HepG2 (cell line): Measurements from ENCODE around the gene SLC23A3. TPM values are rescaled to one million over a fixed set of nuclear protein-coding genes. Genes with fewer than 3 reads are reported as not detected.

Source experiments
- ATAC-seq: fragments of 200-7000 bp; cut with Tn5 transposase; 3 replicates; pipeline ENCODE4 v1.9.1; 2020; ENCODE audit warnings: mild to moderate bottlenecking, moderate library complexity
- BruUV-seq: library from RNA; stranded (reverse); fragments of 400-500 nt; replicated peaks from 2 replicates; lab custom pipeline; 2021; lab: Mats Ljungman, UMichigan
- CTCF ChIA-PET: fragments of 300-600 bp; formaldehyde crosslinking; extraction: SDS; loops from one replicate; lab custom pipeline; 2021; ENCODE audit warnings: low total read pairs, inconsistent platforms, low intra/inter-chr PET ratio; lab: Yijun Ruan, JAX
- POLR2A ChIA-PET: fragments of 350-600 bp; sonication (Branson Sonifier 250); formaldehyde crosslinking; loops from one replicate; lab custom pipeline; 2020; ENCODE audit warnings: antibody characterized with exemption, inconsistent platforms; lab: Yijun Ruan, JAX
- DNase-seq: peaks from one replicate; pipeline ENCODE4 v3.0.0-alpha.2; 2015; ENCODE audit warnings: low spot score
- FAIRE-seq: peaks from 3 replicates; lab custom pipeline; 2011; peaks lifted over from hg19 to GRCh38; lab: Jason Lieb, UNC
- H2AFZ ChIP-seq: one replicate; pipeline ENCODE4 v1.6.1; 2011; ENCODE audit warnings: low read length, inconsistent platforms
- H3K27ac ChIP-seq: fragments of 300-600 bp; 3 replicates; pipeline ENCODE4 v1.8.0; 2011; ENCODE audit warnings: mixed run types, mild to moderate bottlenecking, mixed read lengths, low read length, inconsistent platforms; ENCODE audit not compliant: insufficient read depth; ENCODE audit errors: extremely low read length
- H3K27me3 ChIP-seq, 2 experiments: fragments of 200-600 bp in 1 of 2; 2 replicates in 1 of 2; 3 replicates in 1 of 2; pipeline versions ENCODE4 v1.6.0 to v1.8.0; 2011; ENCODE audit warnings: low read length in 2 of 2, mild to moderate bottlenecking in 2 of 2, moderate library complexity in 2 of 2, inconsistent platforms in 1 of 2; ENCODE audit not compliant: insufficient read depth in 2 of 2, control insufficient read depth in 1 of 2
- H3K36me3 ChIP-seq, 2 experiments: fragments of 200-600 bp in 1 of 2; replicated peaks in 1 of 2; 2 replicates in 1 of 2; 3 replicates in 1 of 2; pipeline versions ENCODE4 v1.5.1 to v1.8.0; 2011; ENCODE audit warnings: low read length in 2 of 2, inconsistent platforms in 1 of 2; ENCODE audit not compliant: insufficient read depth in 2 of 2, control insufficient read depth in 1 of 2
- H3K4me1 ChIP-seq: 2 replicates; pipeline ENCODE4 v1.5.1; 2012; ENCODE audit warnings: low read length, inconsistent platforms; ENCODE audit not compliant: insufficient read depth
- H3K4me2 ChIP-seq: 2 replicates; pipeline ENCODE4 v1.6.0; 2011; ENCODE audit warnings: low read depth, low read length, inconsistent platforms
- H3K4me3 ChIP-seq, 3 experiments: fragments of 200-600 bp in 1 of 3; sonication (generic), shearing (Covaris generic) in 1 of 3; replicated peaks in 1 of 3; 2 replicates each; pipeline ENCODE4 v1.5.1; 2011 to 2016; ENCODE audit warnings: low read length in 3 of 3, inconsistent platforms in 2 of 3, low read depth in 2 of 3, mild to moderate bottlenecking in 2 of 3, control low read depth in 1 of 3, mixed read lengths in 1 of 3; ENCODE audit not compliant: insufficient read depth in 1 of 3
- H3K79me2 ChIP-seq: one replicate; pipeline ENCODE4 v1.6.1; 2011; ENCODE audit warnings: low read length, inconsistent platforms; ENCODE audit not compliant: insufficient read depth
- H3K9ac ChIP-seq: 2 replicates; pipeline ENCODE4 v1.6.0; 2011; ENCODE audit warnings: mild to moderate bottlenecking, low read depth, low read length, inconsistent platforms; ENCODE audit not compliant: insufficient read depth
- H3K9me3 ChIP-seq: 2 replicates; pipeline ENCODE4 v1.5.1; 2012; ENCODE audit warnings: mild to moderate bottlenecking, low read length
- H4K20me1 ChIP-seq: 2 replicates; pipeline ENCODE4 v1.6.0; 2011; ENCODE audit warnings: inconsistent platforms, mild to moderate bottlenecking, low read length, moderate library complexity; ENCODE audit not compliant: insufficient read depth
- MEF2D ChIP-seq: sonication (generic); formaldehyde crosslinking; IDR thresholded peaks from 2 replicates; pipeline ENCODE4 v1.5.1; 2020; ENCODE audit warnings: mild to moderate bottlenecking, missing genetic modification reagents
- SP4 ChIP-seq: sonication (generic); formaldehyde crosslinking; IDR thresholded peaks from 2 replicates; pipeline ENCODE4 v1.8.1; 2023; ENCODE audit warnings: mild to moderate bottlenecking, missing genetic modification reagents
- ZNF451 ChIP-seq: sonication (generic); formaldehyde crosslinking; IDR thresholded peaks from 2 replicates; pipeline ENCODE4 v1.5.0; 2020; ENCODE audit warnings: mild to moderate bottlenecking, missing genetic modification reagents
- ZNF547 ChIP-seq: sonication (generic); formaldehyde crosslinking; IDR thresholded peaks from 2 replicates; pipeline ENCODE4 v1.5.1; 2020; ENCODE audit warnings: mild to moderate bottlenecking, missing genetic modification reagents
- ZNF563 ChIP-seq: sonication (generic); formaldehyde crosslinking; IDR thresholded peaks from 2 replicates; pipeline ENCODE4 v1.8.0; 2022; ENCODE audit warnings: mild to moderate bottlenecking, moderate library complexity, missing genetic modification reagents
- ZNF746 ChIP-seq: sonication (generic); formaldehyde crosslinking; IDR thresholded peaks from 2 replicates; pipeline ENCODE4 v1.8.0; 2022; ENCODE audit warnings: mild to moderate bottlenecking, missing genetic modification reagents
- ZNF878 ChIP-seq: sonication (generic); formaldehyde crosslinking; IDR thresholded peaks from 2 replicates; pipeline ENCODE4 v1.8.1; 2023; ENCODE audit warnings: mild to moderate bottlenecking, missing genetic modification reagents, moderate library complexity
- ZNF883 ChIP-seq: sonication (generic); formaldehyde crosslinking; IDR thresholded peaks from 2 replicates; pipeline ENCODE4 v1.5.1; 2020; ENCODE audit warnings: mild to moderate bottlenecking, missing genetic modification reagents; ENCODE audit errors: not compliant biosample characterization
- ZSCAN29 ChIP-seq: sonication (generic); formaldehyde crosslinking; conservative IDR thresholded peaks from 2 replicates; pipeline ENCODE4 v1.4.0; 2020; ENCODE audit warnings: mild to moderate bottlenecking, missing genetic modification reagents
- WGBS: methylation state at CpG from one replicate; pipeline ENCODE4 v1.1.6; 2017; ENCODE audit warnings: low lambda C conversion rate; 5-methylcytosine and 5-hydroxymethylcytosine counted together
- in situ Hi-C: cut with HindIII; loops from 2 replicates; pipeline ENCODE4 v1.10.0; 2017; ENCODE audit warnings: low pct_unique_long_range_greater_than_20kb; ENCODE audit not compliant: extremely low pct_ligation_motif_present
- intact Hi-C: fragments of 100-400 bp; cut with micrococcal nuclease; formaldehyde crosslinking; loops from one replicate; pipeline ENCODE4 v1.10.0; 2022; ENCODE audit not compliant: unreplicated experiment
- polyA plus RNA-seq, 8 experiments: library from polyadenylated mRNA; depleted of rRNA in 3 of 8; stranded (reverse) in 7 of 8; unstranded in 1 of 8; fragments of >200 nt; fragmentation: Illumina TruSeq in 4 of 8; extraction: Trizol in 4 of 8; gene quantifications; 2 replicates each; pipeline versions ENCODE4 v1.2.1 to v1.2.3, GENCODE V29; 2011 to 2016; ENCODE audit warnings: low read depth in 4 of 8, missing spikeins in 1 of 8, mixed read lengths in 1 of 8; ENCODE audit not compliant: insufficient read depth in 1 of 8
- total RNA-seq, 5 experiments: library from RNA; depleted of rRNA; stranded (reverse); fragments of >200 nt; fragmentation: Illumina TruSeq; extraction: Trizol; gene quantifications; 2 replicates each; pipeline ENCODE4 v1.2.3, GENCODE V29; 2016; ENCODE audit warnings: low read depth in 1 of 5
- TF ChIP-seq, protein P1 (sequence below): sonication (generic); formaldehyde crosslinking; IDR thresholded peaks from 2 replicates; pipeline ENCODE4 v1.5.0; 2020; ENCODE audit warnings: mild to moderate bottlenecking, missing genetic modification reagents
- TF ChIP-seq, protein P2 (sequence below): sonication (generic); formaldehyde crosslinking; IDR thresholded peaks from 2 replicates; pipeline ENCODE4 v1.5.1; 2020; ENCODE audit warnings: mild to moderate bottlenecking, missing genetic modification reagents, moderate library complexity
- TF ChIP-seq, protein P3 (sequence below): sonication (generic); formaldehyde crosslinking; IDR thresholded peaks from 2 replicates; pipeline ENCODE4 v1.4.0; 2020; ENCODE audit warnings: mild to moderate bottlenecking, missing genetic modification reagents

The SLC23A3 gene
- total and polyA plus RNA-seq, 2 of the 13 experiments (the other 11 are each of a cell fraction or from before 2014, with no cell fraction given), result 0.38 to 0.78 TPM

DNA sequence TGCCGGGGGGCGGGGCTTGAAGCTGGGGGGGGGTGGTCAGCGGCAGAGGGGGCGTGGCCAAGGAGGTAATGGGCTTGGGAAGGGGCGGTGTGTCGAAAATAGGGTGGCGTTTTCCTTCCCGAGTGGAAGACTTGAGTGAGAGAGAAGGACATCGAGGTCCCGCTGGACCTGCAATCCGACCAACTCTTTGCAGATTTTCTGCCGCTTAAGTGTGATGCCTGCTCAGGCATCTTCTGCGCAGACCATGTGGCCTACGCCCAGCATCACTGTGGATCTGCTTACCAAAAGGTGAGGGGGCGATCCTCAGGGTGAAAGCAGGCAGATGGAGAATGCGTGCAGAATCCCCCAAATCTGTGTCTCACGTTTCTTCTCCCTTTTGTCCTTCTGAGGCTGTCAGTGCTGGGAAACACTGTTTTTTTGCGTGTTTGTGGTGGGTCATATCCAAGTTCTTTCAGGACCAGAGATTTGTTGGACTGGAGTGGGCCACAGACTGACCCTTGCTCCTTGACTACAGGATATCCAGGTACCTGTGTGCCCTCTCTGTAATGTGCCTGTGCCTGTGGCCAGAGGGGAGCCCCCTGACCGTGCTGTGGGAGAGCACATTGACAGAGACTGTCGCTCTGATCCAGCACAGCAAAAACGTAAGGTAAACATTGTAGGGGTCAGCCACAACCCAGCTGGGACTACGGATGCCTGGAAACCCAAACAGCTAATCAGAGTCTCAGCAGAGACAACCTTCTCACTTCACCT, 37.5 kb upstream of the SLC23A3 start (continued):
- no peak for TF ChIP-seq SP4 (CRISPR knock-in tag)

DNA sequence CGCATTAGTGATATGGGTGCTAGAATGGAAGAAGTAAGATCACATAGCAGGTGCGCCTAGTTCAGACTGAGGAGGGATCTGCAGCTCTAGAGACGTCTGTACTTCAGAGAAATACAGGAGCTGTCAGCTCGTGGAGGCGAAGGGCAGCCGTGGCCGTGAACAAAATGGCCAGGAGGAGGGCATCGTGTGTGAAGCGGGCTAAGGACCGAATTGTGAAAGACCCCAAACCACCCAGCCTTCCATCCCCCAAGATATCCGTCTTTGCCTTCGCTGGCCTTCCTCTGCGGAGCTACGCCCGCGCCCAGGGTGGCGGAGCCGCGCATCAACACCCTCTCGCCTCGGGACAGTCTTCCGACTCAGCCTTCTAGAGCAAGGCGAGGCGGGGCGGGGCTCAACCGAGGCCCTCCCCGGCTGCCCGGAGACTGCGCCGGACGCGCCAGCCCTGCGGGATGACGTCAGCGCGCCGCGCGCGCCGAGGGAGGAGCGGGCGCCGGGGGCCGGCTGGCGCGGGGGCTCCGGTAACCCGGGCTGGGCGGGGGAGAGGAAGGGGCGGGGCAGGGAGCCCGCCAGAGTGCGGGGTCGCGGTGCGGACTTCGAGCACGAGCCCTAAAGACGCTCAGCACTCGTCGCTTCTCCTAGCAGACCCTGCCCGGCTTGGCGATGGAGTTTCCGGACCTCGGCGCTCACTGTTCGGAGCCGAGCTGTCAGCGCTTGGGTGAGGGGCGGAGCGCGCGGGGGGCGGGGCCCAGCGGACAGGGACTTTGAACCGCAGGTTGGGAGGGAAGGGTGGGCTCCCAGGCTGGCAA, 36.7 kb upstream of the SLC23A3 start, which contains the start of gene ZFAND2B:
ZFAND2B (plus strand) TSS at position 455 of the 806 bp plus-strand sequence; CDS start at position 661, 206 bp downstream.
- DNase-seq (peak; percentile 86), FAIRE-seq (peak; percentile 28), ATAC-seq (peak; percentile 83)
- Histone ChIP-seq H2AFZ (no peak within 1 kb of the TSS), H3K9ac (peak within 1 kb of the TSS; percentile 86), H4K20me1 (no peaks in the 10 kb centered on the region), H3K79me2 (peaks cover 6% of the 10 kb centered on the region), H3K4me1 (peaks cover 54% of the 10 kb centered on the region), H3K4me3 (peak within 1 kb of the TSS; percentile 65 to 86 (median 74)), H3K36me3 (peaks cover 9 to 22% of the 10 kb centered on the region in 2 experiments), H3K9me3 (no peaks in the 10 kb centered on the region), H3K27me3 (no peaks in the 10 kb centered on the region; a peak in 1 of 5 replicates), H3K27ac (peak within 1 kb of the TSS; percentile 95), H3K4me2 (peak within 1 kb of the TSS; percentile 100)
- under 1% methylated on average over 69 of the region's 76 CpGs for WGBS
- no TSS peak for BruUV-seq
- ChIA-PET POLR2A (interaction anchor here (0.6 to 5.6 kb wide), 24 partner anchors 11 to 451 kb away, joined by 3 to 227 read pairs (median 7); partner anchors contain the start of genes ABCB6, ANKZF1, ATG9A and CNPPD1), CTCF (interaction anchor here (0.9 to 2.6 kb wide), 2 partner anchors 35 to 88 kb away, joined by 3 to 8 read pairs; no protein-coding TSS in a partner anchor)
- intact Hi-C loops (loop anchor here (1.0 kb wide), 2 partner anchors 14 to 23 kb away; partner anchors contain the start of genes ANKZF1 and ATG9A), in situ Hi-C loops (loop anchor here (5.0 kb wide), 1 partner anchor 34 kb away; the partner anchor contains the start of gene SLC23A3)
- TF ChIP-seq, protein P1, sequence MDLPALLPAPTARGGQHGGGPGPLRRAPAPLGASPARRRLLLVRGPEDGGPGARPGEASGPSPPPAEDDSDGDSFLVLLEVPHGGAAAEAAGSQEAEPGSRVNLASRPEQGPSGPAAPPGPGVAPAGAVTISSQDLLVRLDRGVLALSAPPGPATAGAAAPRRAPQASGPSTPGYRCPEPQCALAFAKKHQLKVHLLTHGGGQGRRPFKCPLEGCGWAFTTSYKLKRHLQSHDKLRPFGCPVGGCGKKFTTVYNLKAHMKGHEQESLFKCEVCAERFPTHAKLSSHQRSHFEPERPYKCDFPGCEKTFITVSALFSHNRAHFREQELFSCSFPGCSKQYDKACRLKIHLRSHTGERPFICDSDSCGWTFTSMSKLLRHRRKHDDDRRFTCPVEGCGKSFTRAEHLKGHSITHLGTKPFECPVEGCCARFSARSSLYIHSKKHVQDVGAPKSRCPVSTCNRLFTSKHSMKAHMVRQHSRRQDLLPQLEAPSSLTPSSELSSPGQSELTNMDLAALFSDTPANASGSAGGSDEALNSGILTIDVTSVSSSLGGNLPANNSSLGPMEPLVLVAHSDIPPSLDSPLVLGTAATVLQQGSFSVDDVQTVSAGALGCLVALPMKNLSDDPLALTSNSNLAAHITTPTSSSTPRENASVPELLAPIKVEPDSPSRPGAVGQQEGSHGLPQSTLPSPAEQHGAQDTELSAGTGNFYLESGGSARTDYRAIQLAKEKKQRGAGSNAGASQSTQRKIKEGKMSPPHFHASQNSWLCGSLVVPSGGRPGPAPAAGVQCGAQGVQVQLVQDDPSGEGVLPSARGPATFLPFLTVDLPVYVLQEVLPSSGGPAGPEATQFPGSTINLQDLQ (CRISPR knock-in tag), result 0 out of 2 replicates have a peak, but pooled peaks have one; percentile 17
- TF ChIP-seq ZNF451 (CRISPR knock-in tag), result peak; percentile 75; the same call in 1 of the 2 replicates
- TF ChIP-seq ZSCAN29 (CRISPR knock-in tag), result peak; percentile 74; the same call in 1 of the 2 replicates
- peak; percentile 95 for TF ChIP-seq ZNF547
- TF ChIP-seq ZNF563 (CRISPR knock-in tag), result peak; percentile 72; the same call in 1 of the 2 replicates
- TF ChIP-seq, protein P2, sequence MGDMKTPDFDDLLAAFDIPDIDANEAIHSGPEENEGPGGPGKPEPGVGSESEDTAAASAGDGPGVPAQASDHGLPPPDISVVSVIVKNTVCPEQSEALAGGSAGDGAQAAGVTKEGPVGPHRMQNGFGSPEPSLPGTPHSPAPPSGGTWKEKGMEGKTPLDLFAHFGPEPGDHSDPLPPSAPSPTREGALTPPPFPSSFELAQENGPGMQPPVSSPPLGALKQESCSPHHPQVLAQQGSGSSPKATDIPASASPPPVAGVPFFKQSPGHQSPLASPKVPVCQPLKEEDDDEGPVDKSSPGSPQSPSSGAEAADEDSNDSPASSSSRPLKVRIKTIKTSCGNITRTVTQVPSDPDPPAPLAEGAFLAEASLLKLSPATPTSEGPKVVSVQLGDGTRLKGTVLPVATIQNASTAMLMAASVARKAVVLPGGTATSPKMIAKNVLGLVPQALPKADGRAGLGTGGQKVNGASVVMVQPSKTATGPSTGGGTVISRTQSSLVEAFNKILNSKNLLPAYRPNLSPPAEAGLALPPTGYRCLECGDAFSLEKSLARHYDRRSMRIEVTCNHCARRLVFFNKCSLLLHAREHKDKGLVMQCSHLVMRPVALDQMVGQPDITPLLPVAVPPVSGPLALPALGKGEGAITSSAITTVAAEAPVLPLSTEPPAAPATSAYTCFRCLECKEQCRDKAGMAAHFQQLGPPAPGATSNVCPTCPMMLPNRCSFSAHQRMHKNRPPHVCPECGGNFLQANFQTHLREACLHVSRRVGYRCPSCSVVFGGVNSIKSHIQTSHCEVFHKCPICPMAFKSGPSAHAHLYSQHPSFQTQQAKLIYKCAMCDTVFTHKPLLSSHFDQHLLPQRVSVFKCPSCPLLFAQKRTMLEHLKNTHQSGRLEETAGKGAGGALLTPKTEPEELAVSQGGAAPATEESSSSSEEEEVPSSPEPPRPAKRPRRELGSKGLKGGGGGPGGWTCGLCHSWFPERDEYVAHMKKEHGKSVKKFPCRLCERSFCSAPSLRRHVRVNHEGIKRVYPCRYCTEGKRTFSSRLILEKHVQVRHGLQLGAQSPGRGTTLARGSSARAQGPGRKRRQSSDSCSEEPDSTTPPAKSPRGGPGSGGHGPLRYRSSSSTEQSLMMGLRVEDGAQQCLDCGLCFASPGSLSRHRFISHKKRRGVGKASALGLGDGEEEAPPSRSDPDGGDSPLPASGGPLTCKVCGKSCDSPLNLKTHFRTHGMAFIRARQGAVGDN, result peak; percentile 93
- no peak for TF ChIP-seq ZNF878 (CRISPR knock-in tag)
- TF ChIP-seq, protein P3, sequence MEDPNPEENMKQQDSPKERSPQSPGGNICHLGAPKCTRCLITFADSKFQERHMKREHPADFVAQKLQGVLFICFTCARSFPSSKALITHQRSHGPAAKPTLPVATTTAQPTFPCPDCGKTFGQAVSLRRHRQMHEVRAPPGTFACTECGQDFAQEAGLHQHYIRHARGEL, result no peak
- peak; percentile 87 for TF ChIP-seq MEF2D (CRISPR knock-in tag)
- no peak; the same call in 1 of the 2 replicates for TF ChIP-seq ZNF746
- peak; percentile 41 for TF ChIP-seq ZNF883
